Lung (tissue), 16 donors: ENCODE data around the gene STBD1. TPM values are rescaled to one million over a fixed set of nuclear protein-coding genes. Genes with fewer than 3 reads are reported as not detected.

Experiments
- ATAC-seq: fragments of 200-7000 bp; cut with Tn5 transposase; one replicate; pipeline ENCODE4 v1.9.1; 2020; ENCODE audit warnings: moderate number of reproducible peaks; ENCODE audit not compliant: insufficient read depth, low FRiP score
- DNase-seq, 3 donors: peaks; one replicate each; pipeline ENCODE4 v3.0.0-alpha.2; 2013 to 2017
- H3K27ac ChIP-seq, 2 donors: one replicate each; pipeline ENCODE4 v1.5.1; 2013; ENCODE audit warnings: mild to moderate bottlenecking in 2 of 2, moderate library complexity in 2 of 2, control low read depth in 1 of 2, inconsistent platforms in 1 of 2, low read depth in 1 of 2, low read length in 1 of 2
- H3K27me3 ChIP-seq, 3 donors: one replicate each; pipeline ENCODE4 v1.5.1; 2013; ENCODE audit warnings: low read length in 2 of 3; ENCODE audit not compliant: control insufficient read depth in 3 of 3, insufficient read depth in 3 of 3
- H3K36me3 ChIP-seq, 4 donors: one replicate each; pipeline ENCODE4 v1.5.1; 2013; ENCODE audit warnings: low read length in 4 of 4, mild to moderate bottlenecking in 1 of 4, moderate library complexity in 1 of 4; ENCODE audit not compliant: control insufficient read depth in 4 of 4, insufficient read depth in 4 of 4
- H3K4me1 ChIP-seq, 5 donors: one replicate each; pipeline ENCODE4 v1.5.1; 2013; ENCODE audit warnings: low read length in 5 of 5, mild to moderate bottlenecking in 2 of 5, moderate library complexity in 1 of 5; ENCODE audit not compliant: control insufficient read depth in 5 of 5, insufficient read depth in 5 of 5
- H3K4me3 ChIP-seq: one replicate; pipeline ENCODE4 v1.5.1; 2013; ENCODE audit warnings: mild to moderate bottlenecking, control low read depth, moderate library complexity
- H3K9ac ChIP-seq, 2 donors: one replicate each; pipeline ENCODE4 v1.5.1; 2013; ENCODE audit warnings: low read length in 2 of 2, control low read depth in 1 of 2; ENCODE audit not compliant: insufficient read depth in 1 of 2
- H3K9me3 ChIP-seq, 4 donors: one replicate each; pipeline ENCODE4 v1.5.1; 2013; ENCODE audit warnings: low read length in 3 of 4, mild to moderate bottlenecking in 1 of 4, moderate library complexity in 1 of 4; ENCODE audit not compliant: control insufficient read depth in 4 of 4, insufficient read depth in 3 of 4
- CTCF ChIP-seq: IDR thresholded peaks from 2 replicates; pipeline ENCODE4 v1.5.1; 2012; ENCODE audit warnings: mild to moderate bottlenecking; ENCODE audit errors: control extremely low read depth, extremely low read depth
- WGBS, 2 donors: extraction: QIAGEN DNeasy Blood & Tissue Kit; methylation state at CpG; one replicate each; pipeline ENCODE4 v1.1.7; 2013; 5-methylcytosine and 5-hydroxymethylcytosine counted together
- long read RNA-seq, 5 donors: transcript quantifications; one replicate each; lab custom pipeline, GENCODE V29; 2026
- polyA plus RNA-seq, 2 donors: library from polyadenylated mRNA; stranded (reverse); fragments of 200-250 nt; gene quantifications; one replicate each; pipeline ENCODE4 v1.2.1, GENCODE V29; 2013
- total RNA-seq, 2 donors: library from RNA; depleted of rRNA in 1 of 2; stranded (reverse); fragments of >200 nt in 1 of 2; gene quantifications; one replicate each; pipeline ENCODE4 v1.2.1, GENCODE V29; 2014 to 2021
- donor health status: control.
- donor health status: control.
- donor health status: Bipolar disorder and iron deficiency.
- donor health status: healthy.
- donor health status: DM: yes; HTN: yes; CAD: no.

STBD1 gene
- total RNA-seq (10 to 100 TPM in 1 of 2 donors, 1 to 10 TPM in 1; 4.8 to 14.8 TPM), polyA plus RNA-seq (1 to 10 TPM; 1.5 to 8.9 TPM)
- long read RNA-seq, donor 1, partial matches to known transcripts = 0 of 4 reads
- long read RNA-seq, donor 1, other reads (novel, unspliced or antisense) = 0 of 4 reads
- long read RNA-seq, donor 2 = 0 reads
- long read RNA-seq, donor 3, partial matches to known transcripts = 0 of 2 reads
- long read RNA-seq, donor 3, other reads (novel, unspliced or antisense) = 0 of 2 reads
- long read RNA-seq, donor 4, partial matches to known transcripts = 6 of 7 reads
- long read RNA-seq, donor 4, other reads (novel, unspliced or antisense) = 0 of 7 reads
- long read RNA-seq, donor 5 = 0 reads

DNA sequence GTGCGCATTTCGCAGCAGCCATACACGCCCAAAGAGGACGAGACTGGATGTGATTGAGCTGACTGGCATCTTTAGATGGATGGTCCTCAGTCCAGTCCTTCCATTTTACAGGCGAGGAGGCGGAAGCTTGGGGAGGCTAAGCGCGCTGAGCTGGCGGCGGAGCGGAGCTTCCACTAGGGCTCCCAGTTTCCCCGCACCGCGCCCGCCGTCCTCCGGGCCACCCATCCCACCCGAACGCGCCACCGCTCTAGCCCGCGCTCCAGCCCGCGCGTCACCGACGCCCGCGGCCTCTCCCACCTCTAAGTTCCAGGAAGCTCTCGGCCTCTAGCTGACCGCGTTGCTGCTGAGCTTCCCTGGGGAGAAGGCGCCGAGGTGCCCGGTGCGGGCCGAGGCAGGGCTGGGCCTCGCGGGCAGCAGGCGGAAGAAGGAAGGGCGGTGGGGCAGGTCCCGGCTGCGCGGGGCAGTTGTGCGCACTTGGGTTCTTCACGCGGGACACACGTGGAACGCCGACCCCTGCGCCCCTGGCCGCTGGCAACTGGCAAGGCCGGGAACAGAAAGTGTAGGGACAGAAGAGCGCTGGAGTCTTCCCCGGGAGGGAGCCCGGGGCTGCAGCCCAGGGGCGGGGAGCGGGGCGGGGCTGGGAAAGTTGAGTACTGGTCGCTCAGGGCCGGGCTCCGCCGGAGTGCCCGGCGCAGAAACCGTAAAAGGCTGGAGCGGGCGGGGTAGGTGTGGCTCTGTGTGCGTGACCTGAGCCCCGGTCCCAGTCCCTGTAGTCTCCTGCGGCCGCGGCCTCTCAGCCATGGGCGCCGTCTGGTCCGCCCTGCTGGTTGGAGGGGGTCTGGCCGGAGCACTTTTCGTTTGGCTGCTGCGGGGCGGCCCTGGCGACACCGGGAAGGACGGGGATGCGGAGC is at the start of gene STBD1:
Gene STBD1, plus strand, starts transcription at position 763 of the 911 bp plus-strand sequence. Its CDS starts 37 bp downstream, at position 800.
- WGBS, 2 donors = 1% methylated on average over 71 to 85 of the region's 85 CpGs
- peaks cover 0 to 11% (median 4%) of the 10 kb centered on the region in 4 donors for H3K36me3 ChIP-seq
- H3K27me3 ChIP-seq = no peaks in the 10 kb centered on the region
- DNase-seq (peak; percentile 78 to 82 (median 81)), ATAC-seq (peak; percentile 87)
- peaks cover 0 to 20% (median 9%) of the 10 kb centered on the region in 5 donors for H3K4me1 ChIP-seq
- no peak for TF ChIP-seq CTCF
- peak within 1 kb of the TSS; percentile 8 to 91 for H3K9ac ChIP-seq
- peak within 1 kb of the TSS; percentile 73 for H3K4me3 ChIP-seq
- H3K9me3 ChIP-seq = no peaks in the 10 kb centered on the region
- peak within 1 kb of the TSS; percentile 92 for H3K27ac ChIP-seq

DNA sequence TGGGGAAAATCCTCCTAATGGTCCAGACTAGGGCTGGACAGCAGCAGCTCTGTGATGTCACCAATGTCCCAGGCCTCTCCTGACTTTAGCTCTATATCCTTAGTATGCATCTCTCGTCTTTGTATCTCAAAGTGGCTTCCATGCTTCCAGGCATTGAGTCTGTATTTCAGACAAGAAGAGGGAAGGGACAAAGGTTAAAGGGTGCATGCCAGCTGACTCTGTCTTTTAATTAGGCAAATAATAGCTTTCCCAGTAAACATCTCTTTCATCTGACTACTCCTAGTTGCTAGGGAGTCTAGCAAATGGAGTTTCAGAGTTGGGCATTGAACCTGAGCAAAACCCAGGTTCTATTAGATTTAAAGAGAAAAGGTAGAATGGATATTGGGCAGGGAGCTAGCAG is 49.6 kb upstream of the STBD1 start:
- no peaks in the 10 kb centered on the region for H3K36me3 ChIP-seq
- H3K4me3 ChIP-seq = no peak overlapping the region

GRCh38 chr4:76257824-76258223 is 48.7 kb upstream of the STBD1 start:
- WGBS, 2 donors = 94 to 96% methylated on average over 3 of the region's 3 CpGs
- Histone ChIP-seq H3K4me3 (no peak overlapping the region), H3K9ac (no peak overlapping the region), H3K36me3 (no peaks in the 10 kb centered on the region), H3K27me3 (peaks cover 0 to 3% (median 0%) of the 10 kb centered on the region in 3 donors), H3K27ac (no peak overlapping the region), H3K9me3 (no peaks in the 10 kb centered on the region), H3K4me1 (no peaks in the 10 kb centered on the region)
- DNase-seq = no peak
- TF ChIP-seq CTCF = no peak
- ATAC-seq = no peak

More for the DNA sequence above, 49.6 kb upstream of the STBD1 start:
- H3K9me3 ChIP-seq = no peaks in the 10 kb centered on the region
- H3K27me3 ChIP-seq = peaks cover 0 to 10% (median 0%) of the 10 kb centered on the region in 3 donors
- no peaks in the 10 kb centered on the region for H3K4me1 ChIP-seq
- H3K9ac ChIP-seq = no peak overlapping the region
- TF ChIP-seq CTCF = no peak
- no peak overlapping the region for H3K27ac ChIP-seq
- WGBS, 2 donors = 64 to 91% methylated on average over 1 of the region's 1 CpG
- no peak for DNase-seq
- no peak for ATAC-seq
